ENCODE measurements around the gene EP400. TPM values are rescaled to one million over a fixed set of nuclear protein-coding genes. Genes with fewer than 3 reads are reported as not detected.

Gene EP400
- total and polyA plus RNA-seq, 2 of the 13 experiments (the other 11 are each of a cell fraction or from before 2014, with no cell fraction given), result 4.9 to 5.0 TPM

- TF ChIP-seq NFAT5 (CRISPR knock-in tag; IDR thresholded peaks at IDR 0.05) (no peak), AKNA (CRISPR knock-in tag; IDR thresholded peaks at IDR 0.05; ENCODE audit: borderline replicate concordance) (no peak), ZNF362 (CRISPR knock-in tag; IDR thresholded peaks at IDR 0.05; ENCODE audit: borderline replicate concordance) (0 out of 2 replicates have a peak, but pooled peaks have one; percentile 8), ZNF234 (CRISPR knock-in tag; conservative IDR thresholded peaks at IDR 0.05) (no peak), PRDM10 (CRISPR knock-in tag; IDR thresholded peaks at IDR 0.05; ENCODE audit: low read depth) (peak; percentile 37; the same call in 1 of the 2 replicates), KAT2B (IDR thresholded peaks at IDR 0.05; ENCODE audit: borderline replicate concordance, low read depth, low read length) (no peak), PRMT3 (CRISPR knock-in tag; IDR thresholded peaks at IDR 0.05; ENCODE audit: borderline replicate concordance, low read depth) (no peak), KDM5B (CRISPR knock-in tag; IDR thresholded peaks at IDR 0.05; ENCODE audit: borderline replicate concordance) (peak; percentile 73), ZNF549 (CRISPR knock-in tag; IDR thresholded peaks at IDR 0.05) (no peak), ZNF83 (CRISPR knock-in tag; IDR thresholded peaks at IDR 0.05; ENCODE audit: borderline replicate concordance) (no peak), ARNT2 (CRISPR knock-in tag; IDR thresholded peaks at IDR 0.05; ENCODE audit: low read depth) (peak; percentile 70)
Measured at GRCh38 chr12:131928711-131929580, 20.8 kb upstream of the EP400 start, which contains the start of gene PUS1 (continued).
